Neural cell (in vitro differentiated cells): ENCODE data around the gene AK4. TPM values are rescaled to one million over a fixed set of nuclear protein-coding genes. Genes with fewer than 3 reads are reported as not detected.

Experiments
- H2AFZ ChIP-seq: fragments of 200-600, 300-800 bp; sonication (generic), shearing (Covaris generic); 2 replicates; pipeline ENCODE4 v1.6.0; 2014; ENCODE audit warnings: low read depth, mild to moderate bottlenecking, antibody characterized with exemption, low read length, moderate library complexity
- H3F3A ChIP-seq: fragments of 200-600 bp; shearing (Covaris generic); 2 replicates; pipeline ENCODE4 v1.6.1; 2016; ENCODE audit warnings: mild to moderate bottlenecking, moderate library complexity, mixed read lengths, antibody characterized with exemption, low read length; ENCODE audit not compliant: insufficient read depth, poor library complexity, severe bottlenecking
- H3K27ac ChIP-seq: fragments of 200-600, 300-800 bp; sonication (generic), shearing (Covaris generic); 2 replicates; pipeline ENCODE4 v1.5.1; 2014; ENCODE audit warnings: mild to moderate bottlenecking, low read length, moderate library complexity
- H3K27me3 ChIP-seq: fragments of 300-800, 200-600 bp; sonication (generic), shearing (Covaris generic); 2 replicates; pipeline ENCODE4 v1.6.0; 2014; ENCODE audit warnings: mild to moderate bottlenecking, low read depth, low read length, moderate library complexity; ENCODE audit not compliant: insufficient read depth
- H3K36me3 ChIP-seq: fragments of 300-800, 200-600 bp; sonication (generic), shearing (Covaris generic); 2 replicates; pipeline ENCODE4 v1.5.1; 2014; ENCODE audit warnings: mild to moderate bottlenecking, antibody characterized with exemption, low read length, moderate library complexity; ENCODE audit not compliant: insufficient read depth
- H3K4me2 ChIP-seq: fragments of 300-800, 200-600 bp; sonication (generic), shearing (Covaris generic); 2 replicates; pipeline ENCODE4 v1.6.0; 2014; ENCODE audit warnings: mild to moderate bottlenecking, low read length
- H3K4me3 ChIP-seq: fragments of 300-800, 200-600 bp; sonication (generic), shearing (Covaris generic); 2 replicates; pipeline ENCODE4 v1.5.1; 2014; ENCODE audit warnings: mild to moderate bottlenecking, low read length, moderate library complexity
- H3K79me2 ChIP-seq: fragments of 200-600 bp; shearing (Covaris generic); replicated peaks from 2 replicates; pipeline ENCODE4 v1.6.0; 2014; ENCODE audit warnings: mild to moderate bottlenecking, low read length, moderate library complexity; ENCODE audit not compliant: insufficient read depth
- H3K9ac ChIP-seq: fragments of 300-800, 200-600 bp; sonication (generic), shearing (Covaris generic); 2 replicates; pipeline ENCODE4 v1.6.1; 2016; ENCODE audit warnings: mild to moderate bottlenecking, low read length, mixed read lengths
- H3K9me2 ChIP-seq: fragments of 200-600 bp; shearing (Covaris generic); 2 replicates; pipeline ENCODE4 v1.6.1; 2016; ENCODE audit warnings: mild to moderate bottlenecking, low read length, mixed read lengths; ENCODE audit not compliant: insufficient read depth
- H3K9me3 ChIP-seq: fragments of 200-600, 300-800 bp; sonication (generic), shearing (Covaris generic); 2 replicates; pipeline ENCODE4 v1.6.1; 2016; ENCODE audit warnings: mild to moderate bottlenecking, mixed run types, low read length, moderate library complexity, mixed read lengths
- H4K20me1 ChIP-seq: fragments of 200-600 bp; shearing (Covaris generic); 2 replicates; pipeline ENCODE4 v1.6.1; 2016; ENCODE audit warnings: mild to moderate bottlenecking, mixed run types; ENCODE audit not compliant: insufficient read depth
- EP300 ChIP-seq: fragments of 450-650 bp; conservative IDR thresholded peaks from 2 replicates; pipeline ENCODE4 v1.6.1; 2014; ENCODE audit warnings: antibody characterized with exemption, mild to moderate bottlenecking, moderate library complexity; ENCODE audit not compliant: poor library complexity, severe bottlenecking
- EZH2 ChIP-seq: fragments of 200-600, 300-800 bp; shearing (Covaris generic), sonication (generic); IDR thresholded peaks from 2 replicates; pipeline ENCODE4 v1.6.1; 2014; ENCODE audit warnings: antibody characterized with exemption, low read length, borderline replicate concordance, mild to moderate bottlenecking; ENCODE audit not compliant: insufficient read depth, poor library complexity, severe bottlenecking
- MXI1 ChIP-seq: fragments of 450-650 bp; conservative IDR thresholded peaks from 2 replicates; pipeline ENCODE4 v1.6.1; 2014; ENCODE audit warnings: antibody characterized with exemption, mild to moderate bottlenecking; ENCODE audit not compliant: poor library complexity, severe bottlenecking
- POLR2AphosphoS5 ChIP-seq: IDR thresholded peaks from 2 replicates; pipeline ENCODE4 v1.6.1; 2012
- RAD21 ChIP-seq: fragments of 450-650 bp; conservative IDR thresholded peaks from 2 replicates; pipeline ENCODE4 v1.6.1; 2014; ENCODE audit warnings: antibody characterized with exemption, mild to moderate bottlenecking, moderate library complexity
- REST ChIP-seq: IDR thresholded peaks from 2 replicates; pipeline ENCODE4 v1.6.1; 2012; ENCODE audit warnings: borderline replicate concordance
- SMC3 ChIP-seq: fragments of 450-650 bp; conservative IDR thresholded peaks from 2 replicates; pipeline ENCODE4 v1.6.1; 2014; ENCODE audit warnings: antibody characterized with exemption, mild to moderate bottlenecking, moderate library complexity; ENCODE audit not compliant: poor library complexity
- TAF1 ChIP-seq: IDR thresholded peaks from 2 replicates; pipeline ENCODE4 v1.6.1; 2012; ENCODE audit warnings: low read depth
- polyA plus RNA-seq: library from polyadenylated mRNA; depleted of rRNA; stranded (reverse); fragments of >200 nt; gene quantifications from 2 replicates; pipeline ENCODE4 v1.2.3, GENCODE V29; 2014
- TF ChIP-seq, protein P1 (sequence below): fragments of 450-650 bp; IDR thresholded peaks from 2 replicates; pipeline ENCODE4 v1.5.1; 2014; ENCODE audit warnings: antibody characterized with exemption, mild to moderate bottlenecking, moderate library complexity; ENCODE audit not compliant: poor library complexity, severe bottlenecking

AK4 gene
- polyA plus RNA-seq, 1 donor from 2014 or later, result 1.9 TPM

- no peak overlapping the region for H2AFZ ChIP-seq
- no peaks in the 10 kb centered on the region for H3K36me3 ChIP-seq
- TF ChIP-seq SMC3 (no peak), RAD21 (no peak), REST (no peak), POLR2AphosphoS5 (no peak), TAF1 (no peak), EP300 (no peak), EZH2 (no peak), MXI1 (no peak)
- TF ChIP-seq, protein P1, sequence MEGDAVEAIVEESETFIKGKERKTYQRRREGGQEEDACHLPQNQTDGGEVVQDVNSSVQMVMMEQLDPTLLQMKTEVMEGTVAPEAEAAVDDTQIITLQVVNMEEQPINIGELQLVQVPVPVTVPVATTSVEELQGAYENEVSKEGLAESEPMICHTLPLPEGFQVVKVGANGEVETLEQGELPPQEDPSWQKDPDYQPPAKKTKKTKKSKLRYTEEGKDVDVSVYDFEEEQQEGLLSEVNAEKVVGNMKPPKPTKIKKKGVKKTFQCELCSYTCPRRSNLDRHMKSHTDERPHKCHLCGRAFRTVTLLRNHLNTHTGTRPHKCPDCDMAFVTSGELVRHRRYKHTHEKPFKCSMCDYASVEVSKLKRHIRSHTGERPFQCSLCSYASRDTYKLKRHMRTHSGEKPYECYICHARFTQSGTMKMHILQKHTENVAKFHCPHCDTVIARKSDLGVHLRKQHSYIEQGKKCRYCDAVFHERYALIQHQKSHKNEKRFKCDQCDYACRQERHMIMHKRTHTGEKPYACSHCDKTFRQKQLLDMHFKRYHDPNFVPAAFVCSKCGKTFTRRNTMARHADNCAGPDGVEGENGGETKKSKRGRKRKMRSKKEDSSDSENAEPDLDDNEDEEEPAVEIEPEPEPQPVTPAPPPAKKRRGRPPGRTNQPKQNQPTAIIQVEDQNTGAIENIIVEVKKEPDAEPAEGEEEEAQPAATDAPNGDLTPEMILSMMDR, result no peak
- H3K79me2 ChIP-seq, result peaks cover 2% of the 10 kb centered on the region
- no peak overlapping the region for H3K4me3 ChIP-seq
- no peaks in the 10 kb centered on the region for H3K27me3 ChIP-seq
- H4K20me1 ChIP-seq, result no peaks in the 10 kb centered on the region
- H3K9me3 ChIP-seq, result no peaks in the 10 kb centered on the region
- no peak overlapping the region for H3K9ac ChIP-seq
- H3F3A ChIP-seq, result no peaks in the 10 kb centered on the region
- no peak overlapping the region for H3K27ac ChIP-seq
- no peaks in the 10 kb centered on the region for H3K9me2 ChIP-seq
- no peak overlapping the region for H3K4me2 ChIP-seq
Measured at GRCh38 chr1:65263286-65263685, 115.3 kb downstream of the AK4 start.

GRCh38 chr1:65264197-65264929, 116.4 kb downstream of the AK4 start:
- no peaks in the 10 kb centered on the region for H3K9me3 ChIP-seq
- peak overlapping the region; percentile 58 for H3K9ac ChIP-seq
- no peaks in the 10 kb centered on the region for H3K27me3 ChIP-seq
- H3K27ac ChIP-seq, result no peak overlapping the region
- no peaks in the 10 kb centered on the region for H3K36me3 ChIP-seq
- H3K4me2 ChIP-seq, result peak overlapping the region; percentile 66
- TF ChIP-seq EP300, result no peak
- no peak for TF ChIP-seq TAF1
- TF ChIP-seq REST, result no peak
- peak; percentile 20 for TF ChIP-seq RAD21
- TF ChIP-seq EZH2, result no peak
- TF ChIP-seq, protein P1, result no peak
- TF ChIP-seq MXI1, result no peak
- TF ChIP-seq POLR2AphosphoS5, result peak; percentile 43
- TF ChIP-seq SMC3, result peak; percentile 48
- H4K20me1 ChIP-seq, result no peaks in the 10 kb centered on the region
- no peak overlapping the region for H2AFZ ChIP-seq
- no peaks in the 10 kb centered on the region for H3K9me2 ChIP-seq
- H3K79me2 ChIP-seq, result no peaks in the 10 kb centered on the region
- no peaks in the 10 kb centered on the region for H3F3A ChIP-seq
- peak overlapping the region; percentile 75 for H3K4me3 ChIP-seq
